Retina (tissue), 1 donor: Measurements from ENCODE around the gene WDFY1.
"Not testable (repeated sequence)": the region's sequence is repeated elsewhere in the genome, so short reads cannot be mapped to it uniquely, and the experiment has no call there.

ENCODE experiments used
- DNase-seq: peaks from one replicate; pipeline ENCODE4 v3.0.0-alpha.2; 2016

Gene WDFY1

DNA sequence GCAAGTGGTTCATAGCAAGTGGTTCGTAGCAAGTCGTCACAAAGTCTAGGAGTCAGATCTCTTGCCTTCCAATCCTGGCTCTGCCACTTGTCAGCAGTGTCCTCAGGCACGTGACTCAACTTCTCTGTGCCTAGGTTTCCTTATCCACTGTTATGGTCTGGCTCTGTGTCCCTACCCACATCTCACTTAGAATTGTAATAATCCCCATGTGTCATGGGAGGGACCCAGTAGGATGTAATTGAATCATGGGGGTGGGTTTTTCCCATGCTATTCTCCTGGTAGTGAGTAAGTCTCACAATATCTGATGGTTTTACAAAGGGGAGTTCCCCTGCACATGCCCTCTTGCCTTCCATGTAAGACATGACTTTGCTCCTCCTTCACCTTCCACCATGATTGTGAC, 55.9 kb downstream of the WDFY1 start:
- no peak for DNase-seq

DNA sequence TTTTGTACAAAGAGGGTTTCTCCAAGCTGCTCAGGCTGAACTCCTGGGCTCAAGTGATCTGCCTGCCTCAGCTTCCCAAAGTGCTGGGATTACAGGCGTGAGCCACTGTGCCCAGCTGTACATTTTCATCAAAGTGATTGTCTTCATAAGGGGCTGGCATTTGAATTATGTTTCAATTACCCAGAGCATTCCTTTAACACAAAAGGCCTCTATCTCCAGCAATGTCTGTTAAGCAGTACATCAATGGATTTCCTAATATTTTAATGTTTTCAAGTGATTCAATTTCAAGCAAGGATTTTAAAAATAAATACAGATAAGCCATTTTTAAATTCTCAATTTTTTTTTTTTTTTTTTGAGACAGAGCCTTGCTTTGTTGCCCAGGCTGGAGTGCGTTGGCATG, 56.9 kb downstream of the WDFY1 start:
- DNase-seq: no peak

DNA sequence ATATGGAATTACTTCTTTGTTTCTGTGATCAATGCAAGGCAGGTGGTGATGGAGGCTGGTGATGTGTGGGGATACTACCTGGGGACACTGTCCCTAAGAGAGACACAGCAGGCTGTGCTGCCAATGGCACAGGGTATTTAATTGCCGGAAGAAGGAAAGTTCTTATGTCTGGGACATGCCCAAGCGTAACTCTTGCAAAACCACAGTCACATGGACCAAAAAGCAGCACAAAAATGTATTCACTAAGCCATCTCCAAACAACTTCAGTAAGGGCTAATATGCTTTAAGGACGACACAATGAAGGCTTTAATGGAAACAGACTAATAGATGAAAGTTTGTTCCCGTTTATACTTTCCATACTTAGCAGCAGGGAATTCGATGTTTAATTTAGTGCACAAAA, 58.0 kb downstream of the WDFY1 start:
- no peak for DNase-seq

DNA sequence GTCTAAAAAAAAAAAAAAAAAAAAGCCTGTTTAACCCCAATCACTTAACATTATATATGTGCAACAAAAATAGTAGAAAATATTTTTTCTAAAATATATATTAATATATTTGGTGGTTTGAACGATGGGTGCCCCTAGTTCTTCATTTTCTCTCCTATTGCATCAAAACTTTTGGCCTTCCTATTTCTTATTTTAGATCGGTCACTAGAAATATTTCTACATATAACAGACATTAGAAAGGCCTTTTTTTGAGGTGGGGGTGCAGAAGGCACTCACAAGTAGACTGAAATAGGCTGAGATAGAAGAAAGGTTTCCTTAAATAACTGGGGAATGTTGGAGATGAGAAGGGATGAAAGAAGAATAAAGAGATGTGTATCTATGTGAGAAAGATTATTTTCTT, 58.4 kb downstream of the WDFY1 start:
- DNase-seq: no peak

DNA sequence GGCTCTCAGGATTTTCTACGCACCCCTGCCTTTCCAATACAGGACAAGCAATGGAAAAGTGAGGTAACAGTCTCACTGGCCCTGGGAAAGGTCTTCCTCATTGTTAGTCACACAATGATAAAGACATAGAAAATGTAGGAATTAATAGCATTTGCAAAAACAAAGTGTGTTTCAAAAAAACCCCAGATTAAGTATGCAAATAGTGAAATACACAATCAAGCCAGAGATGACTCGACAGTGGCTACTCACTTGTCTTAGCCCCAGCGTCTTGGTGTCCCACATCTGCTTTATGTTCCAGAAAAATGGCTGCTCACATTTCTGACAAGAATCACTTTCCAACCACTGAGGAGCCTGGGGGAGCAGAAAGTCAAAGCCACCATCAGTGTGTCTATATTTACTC, 60.7 kb downstream of the WDFY1 start:
- DNase-seq: no peak

DNA sequence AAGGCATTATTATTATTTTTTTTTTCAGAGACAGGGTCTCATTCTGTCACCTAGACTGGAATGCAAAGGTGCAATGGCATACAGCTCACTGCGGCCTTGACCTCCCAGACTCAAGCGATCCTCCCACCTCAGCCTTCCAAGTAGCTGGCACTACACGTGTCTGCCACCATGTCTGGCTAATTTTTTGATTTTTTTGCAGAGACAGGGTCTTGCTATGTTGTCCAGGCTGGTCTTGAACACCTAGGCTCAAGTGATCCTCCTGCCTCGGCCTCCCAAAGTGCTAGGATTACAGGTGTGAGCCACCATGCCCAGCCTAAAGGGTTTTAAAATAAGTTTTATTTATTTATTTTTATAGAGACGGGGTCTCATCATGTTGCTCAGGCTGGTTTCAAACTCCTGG, 62.4 kb downstream of the WDFY1 start:
- DNase-seq: no peak

DNA sequence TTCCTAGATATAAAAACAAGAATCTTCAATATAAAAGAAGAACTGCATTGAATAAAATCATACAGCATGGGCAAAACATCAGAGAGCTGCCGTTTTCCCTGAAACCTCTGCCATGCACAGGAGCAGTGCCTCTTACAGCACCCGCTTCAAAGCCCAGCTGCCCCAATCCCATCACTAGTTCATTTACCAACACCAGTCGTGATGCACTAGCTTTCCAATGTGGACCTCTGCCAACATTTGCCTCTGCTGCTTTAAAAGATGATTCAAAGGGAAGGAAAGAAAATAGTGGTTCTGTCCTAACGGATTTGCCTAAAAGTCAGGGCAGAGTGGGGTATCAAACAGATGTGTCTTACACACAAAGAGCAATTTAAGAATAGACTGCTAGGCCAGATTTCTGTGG, 64.3 kb downstream of the WDFY1 start:
- no peak for DNase-seq

DNA sequence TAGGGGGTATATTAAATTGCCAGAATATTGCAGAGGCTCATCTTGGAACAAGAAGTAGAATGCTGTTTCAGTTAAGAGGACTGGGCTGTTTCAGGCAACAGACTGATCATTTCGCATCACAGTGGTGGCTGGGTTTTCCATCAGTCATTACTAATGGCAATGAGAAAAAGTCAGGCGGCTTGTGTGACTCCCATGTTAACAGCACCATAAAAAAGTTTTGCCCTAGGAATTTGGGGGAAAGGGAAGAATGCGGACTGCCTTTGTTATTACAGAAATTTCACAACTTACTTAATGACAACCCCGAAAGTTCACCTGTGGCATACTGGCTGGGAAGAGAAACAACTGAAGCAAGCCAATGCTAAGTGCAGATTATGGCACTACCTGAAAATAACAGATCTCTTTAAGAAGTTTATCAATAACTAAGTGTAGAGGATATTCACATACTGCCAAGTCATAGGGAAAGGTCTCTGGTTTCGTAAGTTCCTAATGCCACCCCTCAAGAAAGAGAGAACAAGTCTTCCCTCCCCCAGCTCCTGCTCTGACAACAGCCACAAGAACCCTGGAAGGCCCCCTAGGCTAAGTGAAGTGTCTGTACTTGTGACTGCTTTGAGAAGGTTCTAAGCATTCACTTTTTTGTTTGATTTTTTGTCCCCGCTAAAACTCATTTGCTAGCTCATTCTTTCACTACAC, 67.3 kb downstream of the WDFY1 start:
- no peak for DNase-seq

DNA sequence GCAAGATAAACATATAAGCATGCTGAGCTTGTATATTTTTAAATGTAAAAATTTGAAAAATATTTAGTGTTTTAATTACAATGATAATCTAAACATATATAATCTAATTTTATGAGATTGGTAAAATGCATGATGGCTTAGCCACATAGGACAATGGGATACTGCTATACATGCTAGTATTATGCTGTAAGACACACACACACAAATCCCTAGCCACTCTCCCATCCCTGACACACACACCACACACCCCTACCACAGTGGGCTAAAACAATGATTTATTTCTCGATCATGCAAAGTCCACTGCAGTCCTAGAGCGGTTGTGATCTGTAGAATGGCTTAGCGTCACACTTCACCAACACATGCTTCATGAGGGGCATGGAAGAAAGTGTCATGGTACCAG, 71.5 kb downstream of the WDFY1 start:
- DNase-seq: no peak

DNA sequence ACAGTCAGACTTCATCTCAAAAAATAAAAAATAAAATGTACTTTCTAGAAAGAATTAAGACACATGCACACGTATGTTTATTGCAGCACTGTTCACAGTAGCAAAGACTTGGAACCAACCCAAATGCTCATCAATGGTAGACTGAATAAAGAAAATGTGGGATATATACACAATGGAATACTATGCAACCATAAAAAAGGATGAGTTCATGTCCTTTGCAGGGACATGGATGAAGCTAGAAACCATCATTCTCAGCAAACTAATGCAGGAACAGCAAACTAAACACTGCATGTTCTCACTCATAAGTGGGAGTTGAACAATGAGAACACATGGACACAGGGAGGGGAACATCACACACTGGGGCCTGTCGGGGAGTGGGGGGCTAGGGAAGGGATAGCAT, 72.4 kb downstream of the WDFY1 start:
- not testable (repeated sequence) for DNase-seq

DNA sequence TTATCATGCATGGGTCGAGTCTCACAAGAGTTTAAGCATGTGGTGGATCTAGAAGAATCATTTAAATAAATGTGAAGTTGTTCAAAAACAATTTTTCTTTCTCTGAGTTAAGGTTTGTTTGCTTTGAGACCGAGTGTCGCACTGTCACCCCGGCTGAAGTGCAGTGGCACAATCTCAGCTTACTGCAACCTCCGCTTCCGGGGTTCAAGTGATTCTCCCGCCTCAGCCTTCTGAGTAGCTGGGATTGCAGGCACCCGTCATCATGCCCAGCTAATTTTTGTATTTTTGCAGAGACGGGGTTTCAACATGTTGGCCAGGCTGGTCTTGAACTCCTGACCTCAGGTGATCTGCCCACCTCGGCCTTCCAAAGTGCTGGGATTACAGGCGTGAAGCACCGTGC, 73.5 kb downstream of the WDFY1 start:
- DNase-seq: not testable (repeated sequence)

DNA sequence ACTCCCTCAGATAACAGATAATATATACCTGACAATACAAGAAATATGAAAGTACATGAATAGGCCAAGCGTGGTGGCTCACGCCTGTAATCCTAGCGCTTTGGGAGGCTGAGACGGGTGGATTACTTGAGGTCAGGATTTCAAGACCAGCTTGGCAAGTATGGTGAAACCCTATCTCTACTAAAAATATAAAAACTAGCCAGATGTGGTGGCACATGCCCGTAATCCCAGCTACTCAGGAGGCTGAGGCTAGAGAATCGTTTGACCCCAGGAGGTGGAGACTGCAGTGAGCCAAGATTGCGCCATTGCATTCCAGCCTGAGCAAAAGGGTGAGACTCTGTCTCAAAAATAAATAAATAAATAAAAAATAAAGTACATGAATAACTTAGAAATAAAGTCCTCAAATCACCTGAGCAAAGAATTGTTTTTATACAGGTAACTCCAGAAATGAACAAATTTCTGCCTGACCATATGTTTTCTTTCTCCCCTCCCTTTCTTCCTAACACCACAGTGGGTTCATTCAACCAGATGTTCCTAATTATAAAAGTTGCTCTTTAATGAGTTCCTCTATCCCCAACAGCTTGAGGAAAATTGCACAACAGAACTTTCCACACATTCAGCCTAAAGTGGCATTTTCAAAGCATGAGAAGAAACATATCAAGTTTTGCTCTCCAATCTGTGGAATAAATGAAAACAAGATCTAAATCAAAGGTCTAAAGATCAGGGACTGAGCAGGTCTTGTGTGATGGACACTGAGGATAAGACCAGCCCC, 74.1 kb downstream of the WDFY1 start:
- no peak for DNase-seq

DNA sequence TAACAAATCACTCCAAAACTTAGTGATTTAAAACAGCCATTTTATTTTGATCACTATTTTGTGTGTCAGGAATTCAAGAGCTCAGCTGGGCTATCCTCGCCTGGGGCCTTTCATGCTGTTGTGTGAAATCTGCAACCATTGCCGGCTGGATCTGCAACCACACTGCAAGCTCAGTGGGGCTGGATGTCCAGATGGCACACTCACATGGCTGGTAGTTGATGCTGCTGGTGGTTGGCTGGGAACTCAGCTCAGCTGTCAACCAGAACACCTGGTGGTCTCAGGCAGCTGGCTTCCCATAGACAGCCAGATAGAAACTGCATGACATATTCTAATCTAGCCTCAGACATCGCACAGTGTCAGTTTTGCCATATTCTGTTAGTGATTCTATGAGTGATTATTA, 77.1 kb downstream of the WDFY1 start:
- DNase-seq: peak; percentile 51

DNA sequence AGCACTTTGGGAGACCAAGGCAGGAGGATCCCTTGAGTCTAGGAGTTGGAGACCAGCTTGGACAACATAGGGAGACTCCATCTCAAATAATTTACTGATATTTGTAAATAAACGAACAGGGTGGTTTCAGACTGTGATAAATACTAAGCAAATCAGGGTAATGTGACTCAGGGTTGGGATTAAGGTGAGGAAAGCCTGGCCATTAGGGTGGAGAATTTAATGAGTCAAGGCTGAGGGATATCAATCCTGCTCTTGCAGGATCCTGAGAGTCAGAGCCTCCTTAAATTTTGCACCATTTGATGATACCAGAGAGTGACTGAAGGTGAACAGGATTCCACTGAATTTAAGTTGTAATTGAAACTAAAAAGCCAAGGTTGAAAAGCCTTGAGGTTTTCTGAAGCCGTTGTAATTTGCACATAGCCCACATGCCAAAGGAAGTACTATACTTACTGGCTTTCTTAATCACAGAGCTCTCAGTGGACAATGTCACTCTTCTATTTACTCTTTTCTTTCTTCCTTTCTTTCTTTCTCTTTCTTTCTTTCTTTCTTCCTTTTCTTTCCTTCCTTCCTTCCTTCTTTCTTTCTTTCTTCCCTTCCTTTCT, 79.1 kb downstream of the WDFY1 start:
- no peak for DNase-seq

DNA sequence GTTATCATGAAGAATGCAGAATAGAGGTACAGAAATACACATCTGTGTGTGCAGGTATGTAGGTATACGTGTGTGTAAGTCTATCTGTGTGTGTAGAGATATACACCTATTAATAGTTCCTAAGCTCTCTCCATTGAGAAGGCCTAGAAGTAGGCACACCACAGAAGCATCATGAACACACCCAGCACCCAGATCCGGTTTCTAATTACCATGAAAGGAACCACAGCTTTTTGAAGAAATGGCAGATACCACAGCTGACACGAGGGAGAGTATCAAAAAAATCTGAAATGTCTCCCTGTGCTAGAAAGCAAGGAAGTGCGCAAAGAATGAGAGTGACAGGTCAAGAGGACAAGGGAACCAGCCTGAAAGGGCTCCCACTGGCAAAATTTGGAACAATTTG, 80.0 kb downstream of the WDFY1 start:
- no peak for DNase-seq

DNA sequence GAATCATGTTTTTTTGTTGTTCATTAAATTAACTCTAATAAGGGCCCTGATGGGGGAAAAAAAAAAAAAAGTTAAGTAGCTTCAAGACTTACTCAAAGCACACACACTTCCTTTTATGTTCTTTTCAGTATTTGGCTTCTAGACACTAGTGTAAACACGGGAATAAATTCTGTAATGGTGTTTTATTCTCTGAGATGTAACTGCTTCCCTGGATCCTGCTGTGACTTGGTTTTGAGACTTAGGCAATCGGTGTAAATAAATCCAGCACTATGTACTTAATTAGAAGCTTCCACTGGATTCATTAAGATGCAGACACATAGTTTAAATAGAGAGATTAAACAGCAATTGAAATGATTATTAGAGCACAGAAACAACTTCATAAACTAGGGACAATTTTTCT, 81.6 kb downstream of the WDFY1 start:
- no peak for DNase-seq

DNA sequence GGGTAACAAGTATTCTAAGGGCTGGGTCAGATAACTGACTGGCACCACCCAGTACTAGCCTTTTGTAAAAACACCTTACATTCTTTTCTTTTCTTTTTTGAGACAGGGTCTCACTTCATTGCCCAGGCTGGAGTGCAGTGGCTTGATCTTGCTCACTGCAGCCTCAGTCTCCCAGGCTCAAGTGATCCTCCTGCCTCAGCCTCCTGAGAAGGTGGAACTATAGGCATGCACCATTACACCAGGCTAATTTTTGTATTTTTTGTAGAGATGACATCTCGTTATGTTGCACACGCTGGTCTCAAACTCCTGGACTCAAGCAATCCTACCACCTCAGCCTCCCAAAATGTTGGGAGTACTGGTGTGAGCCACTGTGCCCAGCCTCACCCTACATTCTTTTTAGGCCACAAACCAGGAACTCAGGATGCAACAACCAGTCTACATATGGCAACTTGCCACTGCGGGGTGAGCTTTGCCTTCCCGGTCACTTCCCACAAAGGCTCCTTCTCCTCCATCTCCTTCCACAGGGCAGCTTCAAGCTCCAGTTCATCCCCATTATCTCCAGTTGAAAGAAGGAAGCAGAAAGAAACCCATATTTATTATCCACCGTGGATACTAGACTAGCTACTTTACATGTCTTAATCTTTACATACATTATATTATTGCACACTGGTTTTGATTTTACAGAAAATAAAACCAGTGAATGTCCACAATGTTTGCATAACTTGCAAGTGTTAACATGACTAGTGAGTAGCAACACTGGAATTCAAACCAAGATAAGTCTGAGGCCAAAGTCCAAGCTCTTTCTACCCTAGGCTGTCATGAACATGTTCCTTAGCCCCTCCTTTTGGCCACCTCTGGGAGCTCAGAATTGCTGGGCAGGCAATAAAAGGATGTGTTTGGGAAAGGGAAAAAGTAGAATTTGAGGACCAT, 84.1 kb downstream of the WDFY1 start:
- DNase-seq: no peak

DNA sequence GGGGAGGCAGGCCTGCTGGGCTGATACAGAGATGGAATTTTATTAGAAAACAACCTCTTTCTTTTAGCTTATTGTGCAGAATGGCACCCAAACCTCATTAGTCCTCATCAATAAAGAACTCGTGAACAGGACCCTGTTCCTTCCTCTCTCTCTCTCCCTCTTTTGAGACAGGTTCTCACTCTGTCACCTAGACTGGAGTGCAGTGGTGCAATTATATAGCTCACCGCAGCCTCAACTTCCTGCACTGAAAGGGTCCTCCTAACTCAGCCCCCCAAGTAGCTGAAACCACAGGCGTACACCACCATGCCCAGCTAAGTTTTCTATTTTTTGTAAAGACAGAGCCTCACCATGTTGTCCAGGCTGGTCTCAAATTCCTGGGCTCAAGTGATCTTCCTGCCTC, 86.1 kb downstream of the WDFY1 start:
- DNase-seq: no peak

DNA sequence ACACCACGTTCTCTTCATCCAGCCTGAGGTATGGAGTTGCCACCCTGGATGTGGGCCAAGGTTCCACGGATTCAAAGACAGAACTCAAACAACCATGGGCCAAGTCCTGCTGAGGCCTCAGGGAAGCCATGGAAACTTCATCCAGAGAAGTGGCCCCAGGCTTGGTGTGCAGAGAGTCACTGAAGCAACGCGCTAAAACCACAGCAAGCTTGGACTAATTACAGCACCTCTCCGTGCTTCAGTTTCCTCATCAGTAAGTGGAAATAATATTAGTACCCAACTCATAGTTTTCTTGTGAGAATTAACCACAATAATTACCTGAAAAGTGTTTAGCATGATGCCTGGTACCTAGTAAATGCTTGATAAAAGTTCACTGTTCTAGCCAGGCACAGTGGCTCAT, 88.6 kb downstream of the WDFY1 start:
- DNase-seq: no peak

DNA sequence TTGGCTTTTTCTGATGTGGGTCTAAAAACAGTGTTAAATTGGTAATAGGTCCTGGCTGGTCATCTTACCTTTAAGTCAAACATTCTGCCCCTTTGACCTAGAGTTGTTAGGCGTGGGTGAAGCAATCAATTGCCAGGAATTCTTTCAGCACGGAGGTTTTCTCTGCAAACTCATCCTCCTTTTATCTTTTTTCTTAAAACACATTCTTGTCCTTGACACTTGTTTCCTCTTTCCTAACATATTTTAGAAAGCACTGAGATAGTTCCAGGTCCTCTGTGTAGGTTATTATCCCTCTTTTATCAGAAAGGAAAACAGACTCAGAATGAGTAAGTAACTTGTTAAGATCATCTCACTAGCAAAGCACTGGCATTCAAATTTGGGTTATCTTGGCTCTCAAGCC, 89.1 kb downstream of the WDFY1 start:
- no peak for DNase-seq

DNA sequence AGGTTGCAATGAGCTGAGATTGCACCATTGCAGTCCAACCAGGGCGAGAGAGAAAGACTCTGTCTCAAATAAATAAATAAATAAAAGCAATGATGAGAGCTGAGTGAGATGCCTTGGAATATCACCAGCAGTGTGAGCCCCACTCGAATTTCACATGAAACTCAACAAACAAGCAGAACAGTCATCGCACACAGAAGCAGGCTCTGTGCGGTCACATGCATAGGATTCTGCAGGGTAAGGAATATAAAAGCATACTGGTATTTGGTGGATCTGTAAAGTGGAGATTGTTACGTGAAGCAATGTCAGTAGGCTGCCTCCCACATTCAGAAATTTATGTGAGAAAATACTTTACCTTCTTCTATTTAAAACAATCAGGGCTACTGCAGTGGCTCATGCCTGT, 89.7 kb downstream of the WDFY1 start:
- no peak for DNase-seq

DNA sequence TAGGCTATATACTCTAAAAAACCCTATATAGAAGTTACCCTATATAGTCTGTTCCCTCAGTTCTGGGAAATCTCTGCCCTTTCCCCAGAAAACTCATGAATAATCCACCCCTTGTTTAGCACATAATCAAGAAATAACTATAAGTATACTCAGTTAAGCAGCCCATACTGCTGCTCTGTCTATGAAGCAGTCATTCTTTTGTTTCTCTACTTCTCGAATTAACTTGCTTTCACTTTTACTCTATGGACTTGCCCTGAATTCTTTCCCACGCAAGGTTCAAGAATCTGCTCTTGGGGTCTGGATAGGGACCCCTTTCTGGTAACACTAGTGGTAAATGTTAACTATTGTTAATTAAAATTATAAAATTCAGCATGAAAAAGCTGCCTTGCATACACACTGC, 90.4 kb downstream of the WDFY1 start:
- DNase-seq: no peak

DNA sequence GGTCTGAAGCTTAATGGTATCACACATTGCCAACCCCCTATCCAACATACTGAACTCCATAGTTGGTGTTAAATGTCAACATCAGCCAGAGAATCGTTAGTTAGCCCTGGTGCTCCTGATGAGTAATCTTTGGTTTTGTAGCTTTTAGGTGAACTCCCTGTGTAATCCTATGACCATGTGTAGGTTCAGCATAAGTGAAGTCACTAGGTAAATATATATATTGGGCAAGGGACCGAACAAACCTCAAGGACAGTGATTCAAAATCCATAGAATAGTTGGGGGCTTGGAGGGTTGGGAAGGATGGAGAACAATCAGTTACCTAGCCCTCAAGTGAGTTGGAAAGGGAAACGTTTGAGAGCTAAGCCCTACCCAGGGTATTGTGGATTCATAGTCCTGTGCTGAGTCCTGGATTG, 91.7 kb downstream of the WDFY1 start:
- no peak for DNase-seq
